Erythroblast (primary cell): ENCODE results near the gene PSMD13.

Source experiments
- DNase-seq, 2 experiments: peaks; one replicate each; lab custom pipeline; 2025; lab: John Stamatoyannopoulos, UW
- GATA1 ChIP-seq: IDR thresholded peaks from 2 replicates; pipeline ENCODE4 v1.6.1; 2011; ENCODE audit warnings: low read depth, mild to moderate bottlenecking, control low read depth, low read length, moderate library complexity
- POLR2A ChIP-seq: IDR thresholded peaks from 2 replicates; pipeline ENCODE4 v1.6.1; 2011; ENCODE audit warnings: mild to moderate bottlenecking, low read length

PSMD13 gene

DNA sequence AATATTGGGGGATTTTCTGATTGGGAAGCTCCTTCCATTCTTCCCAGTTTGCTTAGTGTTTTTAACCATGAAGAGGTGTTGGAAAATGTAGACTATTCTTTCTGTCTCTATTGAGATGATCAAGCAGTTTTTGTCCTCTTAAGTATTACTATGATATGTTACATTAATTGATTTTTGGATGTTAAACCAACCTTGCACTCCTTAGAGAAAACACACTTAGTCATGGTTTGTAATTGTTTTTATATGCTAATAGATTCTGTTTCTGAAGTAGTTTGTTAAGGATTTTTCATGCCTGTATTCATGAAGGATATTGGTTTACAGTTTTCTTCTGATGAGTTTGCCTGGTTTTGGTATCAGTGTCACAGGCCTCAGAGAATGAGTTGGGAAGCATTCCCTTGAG is 39.4 kb downstream of the PSMD13 start:
- TF ChIP-seq POLR2A, result no peak
- TF ChIP-seq GATA1, result no peak
- no peak for DNase-seq

DNA sequence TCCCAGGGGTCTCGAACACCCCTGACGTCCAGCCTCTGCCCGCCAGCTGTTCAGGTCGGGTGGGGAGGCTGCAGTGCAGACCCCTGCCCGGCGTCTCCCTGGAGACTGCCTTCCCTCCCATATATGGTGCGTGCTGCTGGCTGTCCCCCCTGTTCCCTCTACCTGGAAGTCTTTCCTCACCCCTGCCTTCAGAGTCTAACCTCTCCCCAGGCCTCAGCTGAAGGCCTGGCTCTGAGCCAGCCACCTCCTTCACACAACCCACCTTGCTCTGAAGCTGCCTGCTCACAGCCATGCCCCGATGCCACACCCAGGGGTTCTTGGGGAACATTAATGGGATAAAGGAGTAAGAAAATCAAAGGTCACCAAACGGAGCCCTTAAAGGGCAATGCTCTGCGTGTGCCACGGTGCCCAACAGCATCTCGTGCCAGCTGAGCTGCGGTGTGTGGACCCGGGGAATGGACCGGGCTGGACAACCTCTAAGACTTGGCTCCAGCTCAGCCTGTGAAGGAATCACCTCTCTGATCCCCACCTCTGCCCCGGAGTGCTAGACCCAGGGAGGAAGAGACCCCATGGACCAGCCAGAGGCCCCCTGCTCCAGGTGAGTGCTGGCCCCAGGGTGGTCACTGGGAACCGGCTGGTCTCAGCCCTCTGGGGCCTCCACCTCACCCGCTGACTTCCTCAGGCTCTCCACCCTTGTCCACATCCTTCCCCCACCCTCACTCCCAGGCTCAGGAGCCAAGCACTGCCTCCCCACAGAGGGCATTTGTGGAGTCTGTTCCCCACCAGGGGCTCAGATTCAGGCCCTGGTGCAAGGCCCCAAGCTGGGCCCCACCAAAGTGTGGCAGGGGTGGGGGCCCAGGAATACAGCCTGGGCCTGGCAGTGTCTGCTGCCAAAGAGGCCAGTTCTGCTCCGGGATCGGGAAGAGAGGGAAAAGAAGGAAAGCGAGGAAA is 41.5 kb downstream of the PSMD13 start, which contains the start of gene NLRP6:
Gene NLRP6 (plus strand): TSS at position 407 of the 951 bp plus-strand sequence. CDS start 163 bp downstream, at position 570.
- no peak for DNase-seq
- no peak for TF ChIP-seq GATA1
- TF ChIP-seq POLR2A, result no peak

DNA sequence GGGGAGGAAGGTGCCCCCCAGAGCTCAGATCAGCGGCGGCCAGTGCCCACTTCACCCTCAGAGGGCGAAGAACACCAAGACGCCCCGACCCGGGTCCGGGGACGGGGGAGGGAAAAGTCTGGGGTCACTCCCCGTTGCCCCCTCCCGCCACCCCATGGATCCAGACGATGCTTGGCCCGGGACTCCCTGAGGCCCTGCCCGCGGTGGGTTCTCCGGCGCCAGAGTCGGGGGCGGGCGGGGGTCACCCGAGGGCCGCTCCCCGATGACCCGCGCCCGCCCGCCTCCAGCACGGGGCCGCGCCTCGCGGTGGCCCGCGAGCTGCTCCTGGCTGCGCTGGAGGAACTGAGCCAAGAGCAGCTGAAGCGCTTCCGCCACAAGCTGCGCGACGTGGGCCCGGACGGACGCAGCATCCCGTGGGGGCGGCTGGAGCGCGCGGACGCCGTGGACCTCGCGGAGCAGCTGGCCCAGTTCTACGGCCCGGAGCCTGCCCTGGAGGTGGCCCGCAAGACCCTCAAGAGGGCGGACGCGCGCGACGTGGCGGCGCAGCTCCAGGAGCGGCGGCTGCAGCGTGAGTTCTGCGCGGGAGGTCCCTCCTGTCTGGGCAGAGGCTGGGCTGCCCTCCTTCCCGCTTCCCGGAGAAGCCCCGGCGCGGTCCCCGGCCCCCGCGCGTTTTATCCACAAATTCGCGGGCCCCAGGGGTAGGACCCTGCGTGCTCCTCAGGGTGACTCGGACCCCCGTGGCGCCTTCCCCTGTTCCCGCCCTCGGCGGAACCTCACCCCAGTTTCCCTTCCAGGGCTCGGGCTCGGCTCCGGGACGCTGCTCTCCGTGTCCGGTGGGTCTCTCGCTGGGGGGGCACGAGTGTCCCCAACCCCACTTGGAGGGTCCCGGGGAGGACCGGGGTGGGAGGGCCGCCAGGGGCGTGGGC is 42.5 kb downstream of the PSMD13 start:
- TF ChIP-seq GATA1 (no peak), POLR2A (no peak)
- no peak for DNase-seq

DNA sequence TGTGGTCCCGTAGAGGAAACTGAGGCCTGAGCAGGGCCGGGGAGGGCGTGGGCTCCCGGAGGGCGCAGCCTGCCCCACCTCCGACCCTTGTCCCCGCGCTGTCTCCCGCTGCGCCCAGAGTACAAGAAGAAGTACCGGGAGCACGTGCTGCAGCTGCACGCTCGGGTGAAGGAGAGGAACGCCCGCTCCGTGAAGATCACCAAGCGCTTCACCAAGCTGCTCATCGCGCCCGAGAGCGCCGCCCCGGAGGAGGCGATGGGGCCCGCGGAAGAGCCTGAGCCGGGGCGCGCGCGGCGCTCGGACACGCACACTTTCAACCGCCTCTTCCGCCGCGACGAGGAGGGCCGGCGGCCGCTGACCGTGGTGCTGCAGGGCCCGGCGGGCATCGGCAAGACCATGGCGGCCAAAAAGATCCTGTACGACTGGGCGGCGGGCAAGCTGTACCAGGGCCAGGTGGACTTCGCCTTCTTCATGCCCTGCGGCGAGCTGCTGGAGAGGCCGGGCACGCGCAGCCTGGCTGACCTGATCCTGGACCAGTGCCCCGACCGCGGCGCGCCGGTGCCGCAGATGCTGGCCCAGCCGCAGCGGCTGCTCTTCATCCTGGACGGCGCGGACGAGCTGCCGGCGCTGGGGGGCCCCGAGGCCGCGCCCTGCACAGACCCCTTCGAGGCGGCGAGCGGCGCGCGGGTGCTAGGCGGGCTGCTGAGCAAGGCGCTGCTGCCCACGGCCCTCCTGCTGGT is 43.4 kb downstream of the PSMD13 start:
- TF ChIP-seq POLR2A (no peak), GATA1 (no peak)
- peak in 1 of 2 experiments; percentile 23 for DNase-seq

DNA sequence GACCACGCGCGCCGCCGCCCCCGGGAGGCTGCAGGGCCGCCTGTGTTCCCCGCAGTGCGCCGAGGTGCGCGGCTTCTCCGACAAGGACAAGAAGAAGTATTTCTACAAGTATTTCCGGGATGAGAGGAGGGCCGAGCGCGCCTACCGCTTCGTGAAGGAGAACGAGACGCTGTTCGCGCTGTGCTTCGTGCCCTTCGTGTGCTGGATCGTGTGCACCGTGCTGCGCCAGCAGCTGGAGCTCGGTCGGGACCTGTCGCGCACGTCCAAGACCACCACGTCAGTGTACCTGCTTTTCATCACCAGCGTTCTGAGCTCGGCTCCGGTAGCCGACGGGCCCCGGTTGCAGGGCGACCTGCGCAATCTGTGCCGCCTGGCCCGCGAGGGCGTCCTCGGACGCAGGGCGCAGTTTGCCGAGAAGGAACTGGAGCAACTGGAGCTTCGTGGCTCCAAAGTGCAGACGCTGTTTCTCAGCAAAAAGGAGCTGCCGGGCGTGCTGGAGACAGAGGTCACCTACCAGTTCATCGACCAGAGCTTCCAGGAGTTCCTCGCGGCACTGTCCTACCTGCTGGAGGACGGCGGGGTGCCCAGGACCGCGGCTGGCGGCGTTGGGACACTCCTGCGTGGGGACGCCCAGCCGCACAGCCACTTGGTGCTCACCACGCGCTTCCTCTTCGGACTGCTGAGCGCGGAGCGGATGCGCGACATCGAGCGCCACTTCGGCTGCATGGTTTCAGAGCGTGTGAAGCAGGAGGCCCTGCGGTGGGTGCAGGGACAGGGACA is 44.1 kb downstream of the PSMD13 start:
- no peak for TF ChIP-seq POLR2A
- no peak for TF ChIP-seq GATA1
- DNase-seq, result no peak

DNA sequence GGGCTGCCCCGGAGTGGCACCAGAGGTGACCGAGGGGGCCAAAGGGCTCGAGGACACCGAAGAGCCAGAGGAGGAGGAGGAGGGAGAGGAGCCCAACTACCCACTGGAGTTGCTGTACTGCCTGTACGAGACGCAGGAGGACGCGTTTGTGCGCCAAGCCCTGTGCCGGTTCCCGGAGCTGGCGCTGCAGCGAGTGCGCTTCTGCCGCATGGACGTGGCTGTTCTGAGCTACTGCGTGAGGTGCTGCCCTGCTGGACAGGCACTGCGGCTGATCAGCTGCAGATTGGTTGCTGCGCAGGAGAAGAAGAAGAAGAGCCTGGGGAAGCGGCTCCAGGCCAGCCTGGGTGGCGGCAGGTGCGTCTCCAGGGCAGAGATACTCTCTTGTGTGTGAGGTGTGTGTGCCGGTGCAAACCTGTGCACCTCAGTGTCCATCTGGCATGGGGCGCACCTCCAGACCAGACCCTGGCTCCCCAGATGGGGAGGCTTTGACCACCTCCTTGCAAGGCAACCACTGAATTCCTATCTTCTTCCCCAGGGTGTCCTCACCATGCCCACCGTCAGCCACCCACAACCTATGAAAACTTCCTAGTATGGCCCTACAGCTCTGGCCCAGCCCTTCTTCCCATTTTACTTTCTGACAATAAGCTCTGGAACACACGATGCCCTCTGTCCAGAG is 44.8 kb downstream of the PSMD13 start:
- no peak for DNase-seq
- TF ChIP-seq POLR2A (no peak), GATA1 (no peak)

DNA sequence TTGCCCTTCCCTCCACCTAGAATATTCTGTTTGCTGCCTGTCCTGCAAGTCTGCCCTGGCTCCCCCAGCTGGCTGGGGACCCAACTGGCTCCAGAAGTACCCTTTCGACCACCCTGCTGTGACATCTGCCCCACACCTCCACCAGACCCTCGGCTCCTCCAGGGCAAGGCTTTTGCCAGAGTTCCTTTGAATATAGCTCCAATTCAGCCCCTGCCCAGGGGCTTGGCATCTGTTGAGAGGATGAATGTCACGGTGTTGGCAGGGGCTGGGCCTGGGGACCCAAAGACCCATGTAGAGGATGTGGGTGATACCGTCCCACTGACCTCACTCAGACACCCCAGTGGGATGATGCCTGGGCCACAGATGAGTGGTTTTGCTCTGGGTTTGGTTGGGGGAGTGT is 45.4 kb downstream of the PSMD13 start:
- no peak for DNase-seq
- TF ChIP-seq GATA1, result no peak
- TF ChIP-seq POLR2A, result no peak

DNA sequence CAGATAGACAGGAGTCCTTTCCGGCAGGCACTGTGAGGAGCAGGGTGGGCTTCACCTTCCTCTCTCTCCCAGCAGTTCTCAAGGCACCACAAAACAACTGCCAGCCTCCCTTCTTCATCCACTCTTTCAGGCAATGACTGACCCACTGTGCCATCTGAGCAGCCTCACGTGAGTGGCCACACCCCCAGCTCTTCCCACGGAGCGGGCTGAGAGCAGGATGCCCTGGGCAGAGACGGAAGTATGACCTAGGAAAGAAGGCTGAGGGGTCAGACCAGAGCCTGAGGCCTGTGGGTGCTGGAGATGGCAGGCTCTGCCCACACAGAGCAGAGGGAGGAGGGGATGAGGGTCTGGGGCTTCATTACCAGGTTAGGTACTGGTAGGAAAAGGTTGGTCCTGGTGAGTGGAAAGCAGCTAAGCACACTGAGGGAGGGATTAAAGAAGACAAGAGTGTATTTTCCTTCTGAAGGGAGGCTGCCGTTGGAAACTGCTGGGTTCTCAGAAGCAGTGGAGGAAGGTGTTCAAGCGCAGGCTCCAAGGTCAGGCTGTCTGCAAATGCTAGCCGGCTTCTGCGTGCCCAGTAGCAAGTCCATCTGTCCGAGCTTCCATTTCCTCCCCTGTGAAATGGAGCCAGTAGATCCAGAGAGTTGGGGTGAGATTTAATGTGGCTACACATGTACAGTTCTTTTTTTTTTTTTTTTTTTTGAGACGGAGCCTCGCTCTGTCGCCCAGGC is 46.0 kb downstream of the PSMD13 start:
- no peak for DNase-seq
- TF ChIP-seq GATA1 (no peak), POLR2A (no peak)

DNA sequence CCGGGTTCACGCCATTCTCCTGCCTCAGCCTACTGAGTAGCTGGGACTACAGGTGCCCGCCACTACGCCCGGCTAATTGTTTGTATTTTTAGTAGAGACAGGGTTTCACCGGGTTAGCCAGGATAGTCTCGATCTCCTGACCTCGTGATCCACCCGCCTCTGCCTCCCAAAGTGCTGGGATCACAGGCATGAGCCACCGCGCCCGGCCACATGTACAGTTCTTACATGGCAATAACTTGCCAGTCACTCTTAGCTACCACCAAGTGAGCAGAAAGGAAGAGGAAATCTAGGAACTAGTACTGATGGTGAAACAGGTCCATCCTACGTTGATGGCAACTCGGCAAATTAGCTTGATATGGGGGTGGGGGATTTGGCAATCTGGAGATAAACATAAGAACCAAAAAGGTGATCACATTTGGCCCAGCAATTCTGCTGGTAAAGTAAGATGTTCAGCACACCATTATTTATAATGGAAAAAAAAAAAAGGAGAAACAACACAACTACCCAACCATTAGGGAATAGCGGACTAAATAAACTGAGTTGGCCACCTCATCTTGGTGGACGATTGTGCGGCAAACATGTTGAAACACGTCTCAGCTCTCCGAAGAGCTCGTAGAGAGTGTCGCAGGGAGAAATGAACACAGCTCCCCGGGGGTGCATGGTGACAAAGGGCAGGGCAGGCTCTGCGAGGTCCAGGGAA is 46.8 kb downstream of the PSMD13 start:
- no peak for DNase-seq
- TF ChIP-seq POLR2A (no peak), GATA1 (no peak)

DNA sequence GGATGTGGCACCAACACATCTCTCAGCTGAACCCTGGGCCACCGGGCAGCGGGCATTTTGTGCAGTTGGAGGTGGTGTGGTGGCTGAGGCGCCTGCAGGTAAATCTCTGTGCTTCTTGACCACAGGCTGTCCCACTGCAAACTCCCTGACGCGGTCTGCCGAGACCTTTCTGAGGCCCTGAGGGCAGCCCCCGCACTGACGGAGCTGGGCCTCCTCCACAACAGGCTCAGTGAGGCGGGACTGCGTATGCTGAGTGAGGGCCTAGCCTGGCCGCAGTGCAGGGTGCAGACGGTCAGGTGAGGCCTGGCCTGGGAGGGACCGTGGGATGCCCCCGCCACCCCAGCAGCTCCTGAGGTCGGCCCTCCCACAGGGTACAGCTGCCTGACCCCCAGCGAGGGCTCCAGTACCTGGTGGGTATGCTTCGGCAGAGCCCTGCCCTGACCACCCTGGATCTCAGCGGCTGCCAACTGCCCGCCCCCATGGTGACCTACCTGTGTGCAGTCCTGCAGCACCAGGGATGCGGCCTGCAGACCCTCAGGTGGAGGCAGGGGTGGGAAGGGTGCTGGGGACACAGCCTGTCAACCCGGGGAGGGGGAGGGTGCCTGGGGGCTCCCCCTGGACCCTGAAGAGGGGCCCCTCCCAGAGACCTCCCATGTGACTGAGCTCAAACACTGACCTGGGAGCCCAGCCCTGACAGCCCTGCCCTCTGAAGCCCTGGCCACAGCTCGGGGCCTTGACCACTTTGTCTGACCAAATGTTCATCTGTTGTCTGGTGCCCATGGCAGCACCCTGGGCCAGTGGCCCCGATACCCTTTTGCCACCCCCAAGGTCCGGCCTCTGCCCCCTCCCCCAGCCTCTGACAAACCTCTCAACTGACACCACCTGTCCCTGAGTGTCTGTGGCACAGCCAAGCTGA is 47.6 kb downstream of the PSMD13 start:
- TF ChIP-seq GATA1 (no peak), POLR2A (no peak)
- DNase-seq, result no peak
